Right ventricle myocardium inferior (tissue), 1 donor: ENCODE data around the gene TOX2. TPM values are rescaled to one million over a fixed set of nuclear protein-coding genes. Genes with fewer than 3 reads are reported as not detected.

ENCODE experiments used
- ATAC-seq: fragments of 200-7000 bp; cut with Tn5 transposase; one replicate; pipeline ENCODE4 v1.9.1; 2020; ENCODE audit warnings: mild to moderate bottlenecking, moderate library complexity
- DNase-seq: peaks from one replicate; pipeline ENCODE4 v3.0.0; 2021; ENCODE audit errors: missing footprints
- intact Hi-C: fragments of 100-400 bp; cut with DNase I; formaldehyde crosslinking; loops from one replicate; pipeline ENCODE4 v1.11.0; 2022
- total RNA-seq: library from RNA; stranded (reverse); fragmentation: NEBNext Ultra II Directional; extraction: Animal tissue kit (Norgen Biotek cat#: 25700); gene quantifications from one replicate; pipeline ENCODE4 v1.2.1, GENCODE V29; 2021
- donor health status: DM: no; HTN: yes; CAD: no; lungs with severe emphysema.

The TOX2 gene
- total RNA-seq, 1 donor from 2014 or later = 1.1 TPM

- DNase-seq (no peak), ATAC-seq (no peak)
- intact Hi-C loops = no loop called here
These were observed 91.9 kb downstream of the TOX2 start for GRCh38 chr20:44006578-44006977.

- ATAC-seq = no peak
- no peak for DNase-seq
- intact Hi-C loops = no loop called here
These were observed 94.4 kb downstream of the TOX2 start for GRCh38 chr20:44008806-44009678.

- ATAC-seq (no peak), DNase-seq (no peak)
- intact Hi-C loops = no loop called here
These were observed 95.0 kb downstream of the TOX2 start for GRCh38 chr20:44009679-44009992.

GRCh38 chr20:44010162-44010704 is 95.6 kb downstream of the TOX2 start:
- DNase-seq (no peak), ATAC-seq (no peak)
- intact Hi-C loops = no loop called here

- DNase-seq (no peak), ATAC-seq (no peak)
- intact Hi-C loops = no loop called here
These were observed 96.7 kb downstream of the TOX2 start for GRCh38 chr20:44011251-44011940.

GRCh38 chr20:44012466-44013226 is 98.0 kb downstream of the TOX2 start:
- ATAC-seq (no peak), DNase-seq (no peak)
- intact Hi-C loops = no loop called here

- no peak for DNase-seq
- ATAC-seq = no peak
These were observed 100.4 kb downstream of the TOX2 start for GRCh38 chr20:44014807-44015732.

GRCh38 chr20:44015733-44016103 is 101.1 kb downstream of the TOX2 start:
- intact Hi-C loops = no loop called here
- ATAC-seq (no peak), DNase-seq (no peak)

More at GRCh38 chr20:44014807-44015732, 100.4 kb downstream of the TOX2 start:
- intact Hi-C loops = no loop called here

GRCh38 chr20:44016525-44016924 is 101.9 kb downstream of the TOX2 start:
- DNase-seq = no peak
- no peak for ATAC-seq
- intact Hi-C loops = no loop called here

- DNase-seq = no peak
- intact Hi-C loops = no loop called here
- ATAC-seq = no peak
These were observed 102.6 kb downstream of the TOX2 start for GRCh38 chr20:44017211-44017610.

GRCh38 chr20:44017905-44018258 is 103.2 kb downstream of the TOX2 start:
- DNase-seq = no peak
- no peak for ATAC-seq
- intact Hi-C loops = no loop called here

GRCh38 chr20:44018259-44018941 is 103.7 kb downstream of the TOX2 start:
- peak; percentile 69 for ATAC-seq
- intact Hi-C loops = no loop called here
- DNase-seq = no peak

- intact Hi-C loops = no loop called here
- DNase-seq = no peak
- no peak for ATAC-seq
These were observed 104.4 kb downstream of the TOX2 start for GRCh38 chr20:44018942-44019637.

GRCh38 chr20:44019638-44020335 is 105.1 kb downstream of the TOX2 start:
- DNase-seq (no peak), ATAC-seq (peak; percentile 51)
- intact Hi-C loops = no loop called here

- ATAC-seq (no peak), DNase-seq (no peak)
- intact Hi-C loops = no loop called here
These were observed 105.9 kb downstream of the TOX2 start for GRCh38 chr20:44020406-44021148.

GRCh38 chr20:44021186-44021585 is 106.5 kb downstream of the TOX2 start:
- intact Hi-C loops = no loop called here
- ATAC-seq (no peak), DNase-seq (no peak)
